DND-41 (cell line): ENCODE data around the gene G0S2.

Experiments used
- CTCF ChIP-seq: IDR thresholded peaks from 2 replicates; pipeline ENCODE4 v1.5.1; 2012; ENCODE audit warnings: borderline replicate concordance, low read length, moderate library complexity, mild to moderate bottlenecking; ENCODE audit not compliant: poor library complexity, severe bottlenecking; ENCODE audit errors: extremely low read depth
- EZH2 ChIP-seq: IDR thresholded peaks from 3 replicates; pipeline ENCODE4 v1.6.1; 2012; ENCODE audit warnings: borderline replicate concordance, low read depth, mild to moderate bottlenecking, moderate library complexity, low read length, inconsistent platforms; ENCODE audit not compliant: severe bottlenecking

GRCh38 chr1:209652873-209653401 lies 22.3 kb upstream of the G0S2 start:
- TF ChIP-seq CTCF (no peak), EZH2 (no peak)
